GM18499 (cell line): ENCODE results near the gene HSFX3.
"Not testable (repeated sequence)": the region's sequence is repeated elsewhere in the genome, so short reads cannot be mapped to it uniquely, and the experiment has no call there.

Experiments used
- ATAC-seq: cut with Tn5 transposase; IDR thresholded peaks from one replicate; pipeline ENCODE4 v1.9.1; 2021; ENCODE audit warnings: moderate number of reproducible peaks; ENCODE audit not compliant: insufficient read depth, unreplicated experiment

HSFX3 gene

GRCh38 chrX:149518236-149518635 is 31.5 kb downstream of the HSFX3 start:
- no peak for ATAC-seq

- no peak for ATAC-seq
Measured at GRCh38 chrX:149517308-149517707, 32.4 kb downstream of the HSFX3 start.

- ATAC-seq, result no peak
Measured at GRCh38 chrX:149516604-149517003, 33.1 kb downstream of the HSFX3 start.

- ATAC-seq, result no peak
Measured at GRCh38 chrX:149515954-149516602, 33.6 kb downstream of the HSFX3 start.

- ATAC-seq, result no peak
Measured at GRCh38 chrX:149513825-149514428, 35.8 kb downstream of the HSFX3 start.

- peak; percentile 67 for ATAC-seq
Measured at GRCh38 chrX:149512225-149512885, 37.4 kb downstream of the HSFX3 start.

- ATAC-seq, result no peak
Measured at GRCh38 chrX:149511081-149511480, 38.6 kb downstream of the HSFX3 start.

GRCh38 chrX:149510386-149510785 is 39.3 kb downstream of the HSFX3 start:
- no peak for ATAC-seq

GRCh38 chrX:149508467-149508866 is 41.3 kb downstream of the HSFX3 start:
- ATAC-seq, result no peak

- ATAC-seq, result no peak
Measured at GRCh38 chrX:149506349-149506748, 43.4 kb downstream of the HSFX3 start.

- no peak for ATAC-seq
Measured at GRCh38 chrX:149505671-149506070, 44.1 kb downstream of the HSFX3 start.

- peak; percentile 38 for ATAC-seq
Measured at GRCh38 chrX:149504915-149505651, 44.6 kb downstream of the HSFX3 start, which contains the start of gene IDS. TSS of gene IDS (minus strand) at chrX:149505306. CDS start at chrX:149505137, 169 bp downstream.

GRCh38 chrX:149504226-149504914 is 45.4 kb downstream of the HSFX3 start:
- peak; percentile 37 for ATAC-seq

GRCh38 chrX:149503446-149503845 is 46.3 kb downstream of the HSFX3 start:
- ATAC-seq, result peak; percentile 70

GRCh38 chrX:149502923-149503322 is 46.8 kb downstream of the HSFX3 start:
- ATAC-seq, result not testable (repeated sequence)

GRCh38 chrX:149499766-149500165 is 50.0 kb downstream of the HSFX3 start:
- no peak for ATAC-seq

GRCh38 chrX:149498767-149499166 is 51.0 kb downstream of the HSFX3 start:
- no peak for ATAC-seq
